NT2/D1 (cell line): ENCODE data around the gene ZNF618.

Experiments used
- SUZ12 ChIP-seq: IDR thresholded peaks from 2 replicates; pipeline ENCODE4 v1.6.1; 2011; ENCODE audit not compliant: insufficient read length, insufficient read depth; ENCODE audit errors: extremely low read depth
- YY1 ChIP-seq: IDR thresholded peaks from 2 replicates; pipeline ENCODE4 v1.6.1; 2011; ENCODE audit not compliant: insufficient read length, insufficient read depth
- ZNF274 ChIP-seq: IDR thresholded peaks from 2 replicates; pipeline ENCODE4 v1.6.1; 2011; ENCODE audit warnings: mild to moderate bottlenecking, low read depth, low read length

GRCh38 chr9:114029311-114030170 lies 153.4 kb downstream of the ZNF618 start:
- no peak for TF ChIP-seq ZNF274
- no peak for TF ChIP-seq YY1
- TF ChIP-seq SUZ12, result no peak
